AG04450 (cell line): ENCODE results near the gene BCL2L12. TPM values are rescaled to one million over a fixed set of nuclear protein-coding genes. Genes with fewer than 3 reads are reported as not detected.

Source experiments
- CTCF ChIA-PET: fragments of 300-600, 350-600 bp; formaldehyde crosslinking; extraction: SDS; loops from one replicate; lab custom pipeline; 2022; ENCODE audit warnings: antibody characterized with exemption, inconsistent platforms; lab: Charles Lee
- POLR2A ChIA-PET: fragments of 350-600 bp; formaldehyde crosslinking; extraction: SDS; loops from one replicate; lab custom pipeline; 2021; ENCODE audit warnings: antibody characterized with exemption, inconsistent platforms; lab: Yijun Ruan, JAX
- DNase-seq: peaks from one replicate; pipeline ENCODE4 v3.0.0-alpha.2; 2011; ENCODE audit warnings: low read depth, low spot score
- H3K27ac ChIP-seq: one replicate; pipeline ENCODE4 v1.5.1; 2012; ENCODE audit warnings: low read depth, low read length, control low read depth
- H3K27me3 ChIP-seq: one replicate; pipeline ENCODE4 v1.6.0; 2012; ENCODE audit warnings: low read length; ENCODE audit not compliant: control insufficient read depth, insufficient read depth
- H3K4me3 ChIP-seq: 2 replicates; pipeline ENCODE4 v1.5.1; 2011; ENCODE audit warnings: mild to moderate bottlenecking, low read depth, low read length, control low read depth
- H3K9me3 ChIP-seq: 2 replicates; pipeline ENCODE4 v1.5.1; 2012; ENCODE audit warnings: low read length; ENCODE audit not compliant: control insufficient read depth, insufficient read depth
- CTCF ChIP-seq: IDR thresholded peaks from 2 replicates; pipeline ENCODE4 v1.5.1; 2011; ENCODE audit warnings: low read depth, low read length, control low read depth, inconsistent platforms
- polyA plus RNA-seq: library from polyadenylated mRNA; depleted of rRNA; stranded (reverse); fragments of >200 nt; gene quantifications from 2 replicates; pipeline ENCODE4 v1.2.3, GENCODE V29; 2011

BCL2L12 gene
- polyA plus RNA-seq, 1 experiment: 8.8 TPM

- Histone ChIP-seq H3K27ac (peak overlapping the region; percentile 39), H3K4me3 (peak overlapping the region; percentile 39), H3K27me3 (no peaks in the 10 kb centered on the region), H3K9me3 (peaks cover 4% of the 10 kb centered on the region; the same call in 1 of the 2 replicates)
- POLR2A ChIA-PET: interaction anchor here (0.7 kb wide), 1 partner anchor 129 kb away, joined by 3 read pairs; no protein-coding TSS in a partner anchor
- TF ChIP-seq CTCF: peak; percentile 99
- CTCF ChIA-PET: interaction anchor here (0.6 to 1.3 kb wide), 17 partner anchors 8 to 208 kb away, joined by 3 to 14 read pairs (median 4); partner anchors contain the start of genes ADM5, AP2A1, CPT1C and FUZ
- peak; percentile 71 for DNase-seq
These were observed 15.0 kb downstream of the BCL2L12 start for GRCh38 chr19:49680421-49681351.

GRCh38 chr19:49681830-49682229 lies 16.1 kb downstream of the BCL2L12 start:
- Histone ChIP-seq H3K4me3 (no peak overlapping the region), H3K9me3 (peaks cover 4% of the 10 kb centered on the region; the same call in 1 of the 2 replicates), H3K27ac (no peak overlapping the region), H3K27me3 (no peaks in the 10 kb centered on the region)
- TF ChIP-seq CTCF: no peak
- ChIA-PET POLR2A (no interaction called here), CTCF (interaction anchor here (0.6 to 1.3 kb wide), 3 partner anchors 15 to 190 kb away, joined by 3 to 7 read pairs (median 3); partner anchors contain the start of gene RRAS)
- no peak for DNase-seq

- POLR2A ChIA-PET: no interaction called here
- no peak for DNase-seq
These were observed 16.5 kb downstream of the BCL2L12 start for GRCh38 chr19:49682274-49682673.

GRCh38 chr19:49683814-49684250 lies 18.1 kb downstream of the BCL2L12 start:
- H3K9me3 ChIP-seq: no peaks in the 10 kb centered on the region
- ChIA-PET POLR2A (interaction anchor here (0.8 kb wide), 1 partner anchor 93 kb away, joined by 7 read pairs; no protein-coding TSS in a partner anchor), CTCF (no interaction called here)
- no peak for DNase-seq
- no peak for TF ChIP-seq CTCF
- no peaks in the 10 kb centered on the region for H3K27me3 ChIP-seq
- no peak overlapping the region for H3K27ac ChIP-seq
- H3K4me3 ChIP-seq: no peak overlapping the region

More at GRCh38 chr19:49682274-49682673, 16.5 kb downstream of the BCL2L12 start:
- no peaks in the 10 kb centered on the region for H3K27me3 ChIP-seq
- no peak for TF ChIP-seq CTCF
- peak overlapping the region; percentile 21 for H3K27ac ChIP-seq
- peaks cover 1% of the 10 kb centered on the region; the same call in 1 of the 2 replicates for H3K9me3 ChIP-seq
- H3K4me3 ChIP-seq: no peak overlapping the region
- CTCF ChIA-PET: interaction anchor here (0.5 to 0.6 kb wide), 2 partner anchors 138 to 190 kb away, joined by 4 to 7 read pairs; no protein-coding TSS in a partner anchor
